ENCODE measurements around the gene CST9.
"Not testable (repeated sequence)": the region's sequence is repeated elsewhere in the genome, so short reads cannot be mapped to it uniquely, and the experiment has no call there.

Gene CST9

GRCh38 chr20:23641936-23642751 is 36.4 kb upstream of the CST9 start:
- Mint-ChIP-seq H3K27ac (no peak overlapping the region), H3K36me3 (ENCODE audit: low read depth) (no peaks in the 10 kb centered on the region), H3K4me1 (ENCODE audit: low read depth) (peaks cover 1% of the 10 kb centered on the region), H3K4me3 (no peak overlapping the region), H3K9me3 (no peaks in the 10 kb centered on the region), H3K27me3 (peaks cover 7% of the 10 kb centered on the region)

- Mint-ChIP-seq H3K9me3 (no peaks in the 10 kb centered on the region), H3K27me3 (peaks cover 19% of the 10 kb centered on the region), H3K36me3 (ENCODE audit: low read depth) (no peaks in the 10 kb centered on the region), H3K4me3 (no peak overlapping the region), H3K27ac (no peak overlapping the region), H3K4me1 (ENCODE audit: low read depth) (peaks cover 5% of the 10 kb centered on the region)
Observed at GRCh38 chr20:23640671-23641667, 35.3 kb upstream of the CST9 start.

- Mint-ChIP-seq H3K27ac (no peak overlapping the region), H3K9me3 (no peaks in the 10 kb centered on the region), H3K4me3 (no peak overlapping the region), H3K27me3 (peaks cover 21% of the 10 kb centered on the region), H3K36me3 (ENCODE audit: low read depth) (no peaks in the 10 kb centered on the region), H3K4me1 (ENCODE audit: low read depth) (peaks cover 5% of the 10 kb centered on the region)
Observed at GRCh38 chr20:23640018-23640601, 34.4 kb upstream of the CST9 start.

GRCh38 chr20:23639490-23639958 is 33.8 kb upstream of the CST9 start:
- Mint-ChIP-seq H3K4me3 (no peak overlapping the region), H3K27ac (no peak overlapping the region), H3K4me1 (ENCODE audit: low read depth) (peaks cover 5% of the 10 kb centered on the region), H3K9me3 (no peaks in the 10 kb centered on the region), H3K27me3 (peaks cover 21% of the 10 kb centered on the region), H3K36me3 (ENCODE audit: low read depth) (no peaks in the 10 kb centered on the region)

GRCh38 chr20:23638309-23638708 is 32.6 kb upstream of the CST9 start:
- no peaks in the 10 kb centered on the region for H3K36me3 Mint-ChIP-seq (ENCODE audit: low read depth)
- H3K9me3 Mint-ChIP-seq: no peaks in the 10 kb centered on the region
- no peak overlapping the region for H3K27ac Mint-ChIP-seq
- H3K27me3 Mint-ChIP-seq: peaks cover 21% of the 10 kb centered on the region
- peaks cover 5% of the 10 kb centered on the region for H3K4me1 Mint-ChIP-seq (ENCODE audit: low read depth)
- H3K4me3 Mint-ChIP-seq: no peak overlapping the region

GRCh38 chr20:23637282-23638221 is 31.8 kb upstream of the CST9 start, which contains the start of gene CST3:
TSS of gene CST3 (minus strand) at chr20:23637955. CDS start at chr20:23637862, 93 bp downstream.
- Mint-ChIP-seq H3K4me3 (peak within 1 kb of the TSS; percentile 55), H3K9me3 (no peaks in the 10 kb centered on the region), H3K36me3 (ENCODE audit: low read depth) (no peaks in the 10 kb centered on the region), H3K27me3 (peaks cover 21% of the 10 kb centered on the region), H3K4me1 (ENCODE audit: low read depth) (peaks cover 5% of the 10 kb centered on the region), H3K27ac (no peak within 1 kb of the TSS)

GRCh38 chr20:23636908-23637281 is 31.2 kb upstream of the CST9 start:
- Mint-ChIP-seq H3K36me3 (ENCODE audit: low read depth) (no peaks in the 10 kb centered on the region), H3K27me3 (peaks cover 21% of the 10 kb centered on the region), H3K4me1 (ENCODE audit: low read depth) (peaks cover 5% of the 10 kb centered on the region), H3K9me3 (no peaks in the 10 kb centered on the region), H3K4me3 (peak overlapping the region; percentile 55), H3K27ac (no peak overlapping the region)

GRCh38 chr20:23636182-23636907 is 30.6 kb upstream of the CST9 start:
- peak overlapping the region; percentile 55 for H3K4me3 Mint-ChIP-seq
- H3K4me1 Mint-ChIP-seq (ENCODE audit: low read depth): peaks cover 5% of the 10 kb centered on the region
- no peaks in the 10 kb centered on the region for H3K36me3 Mint-ChIP-seq (ENCODE audit: low read depth)
- H3K27ac Mint-ChIP-seq: no peak overlapping the region
- peaks cover 21% of the 10 kb centered on the region for H3K27me3 Mint-ChIP-seq
- H3K9me3 Mint-ChIP-seq: no peaks in the 10 kb centered on the region

GRCh38 chr20:23635768-23636090 is 30.0 kb upstream of the CST9 start:
- H3K4me1 Mint-ChIP-seq (ENCODE audit: low read depth); H3K9me3 Mint-ChIP-seq; H3K4me3 Mint-ChIP-seq; H3K36me3 Mint-ChIP-seq (ENCODE audit: low read depth); H3K27ac Mint-ChIP-seq: not testable (repeated sequence)
- peaks cover 21% of the 10 kb centered on the region for H3K27me3 Mint-ChIP-seq

GRCh38 chr20:23634985-23635767 is 29.5 kb upstream of the CST9 start:
- Mint-ChIP-seq H3K9me3 (no peaks in the 10 kb centered on the region), H3K27me3 (peaks cover 21% of the 10 kb centered on the region), H3K4me3 (no peak overlapping the region)

GRCh38 chr20:23634044-23634801 is 28.5 kb upstream of the CST9 start:
- Mint-ChIP-seq H3K27ac (no peak overlapping the region), H3K4me3 (no peak overlapping the region), H3K36me3 (ENCODE audit: low read depth) (no peaks in the 10 kb centered on the region), H3K9me3 (no peaks in the 10 kb centered on the region), H3K4me1 (ENCODE audit: low read depth) (peaks cover 5% of the 10 kb centered on the region), H3K27me3 (peaks cover 14% of the 10 kb centered on the region)

More at GRCh38 chr20:23634985-23635767, 29.5 kb upstream of the CST9 start:
- Mint-ChIP-seq H3K4me1 (ENCODE audit: low read depth) (peaks cover 5% of the 10 kb centered on the region), H3K27ac (no peak overlapping the region), H3K36me3 (ENCODE audit: low read depth) (no peaks in the 10 kb centered on the region)

- no peak overlapping the region for H3K4me3 Mint-ChIP-seq
- no peak overlapping the region for H3K27ac Mint-ChIP-seq
- peaks cover 5% of the 10 kb centered on the region for H3K4me1 Mint-ChIP-seq (ENCODE audit: low read depth)
- H3K27me3 Mint-ChIP-seq: peaks cover 13% of the 10 kb centered on the region
- H3K36me3 Mint-ChIP-seq (ENCODE audit: low read depth): no peaks in the 10 kb centered on the region
- no peaks in the 10 kb centered on the region for H3K9me3 Mint-ChIP-seq
Observed at GRCh38 chr20:23632711-23633573, 27.2 kb upstream of the CST9 start.
